Measurements from ENCODE around the gene HIBADH.

DNA sequence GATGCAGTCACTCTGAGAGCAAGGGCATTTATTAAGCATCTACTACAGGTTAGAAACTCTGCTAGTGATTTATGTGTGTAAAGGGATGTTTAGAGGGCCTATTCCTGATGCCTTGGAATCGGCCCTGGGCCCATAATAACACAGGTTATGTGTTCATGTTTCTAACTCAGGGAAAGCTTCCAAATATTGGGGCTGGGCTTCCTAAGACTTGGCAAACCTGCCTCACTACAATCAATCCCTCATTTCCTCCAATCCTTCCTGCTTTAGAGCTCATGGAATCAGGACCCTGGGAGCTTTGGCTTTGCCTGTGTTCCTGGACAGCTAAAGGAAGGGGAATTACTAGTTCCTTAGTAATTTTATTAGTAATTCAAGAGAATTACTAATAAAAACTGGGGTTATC lies 148.8 kb downstream of the HIBADH start:
- TF ChIP-seq, protein P1, sequence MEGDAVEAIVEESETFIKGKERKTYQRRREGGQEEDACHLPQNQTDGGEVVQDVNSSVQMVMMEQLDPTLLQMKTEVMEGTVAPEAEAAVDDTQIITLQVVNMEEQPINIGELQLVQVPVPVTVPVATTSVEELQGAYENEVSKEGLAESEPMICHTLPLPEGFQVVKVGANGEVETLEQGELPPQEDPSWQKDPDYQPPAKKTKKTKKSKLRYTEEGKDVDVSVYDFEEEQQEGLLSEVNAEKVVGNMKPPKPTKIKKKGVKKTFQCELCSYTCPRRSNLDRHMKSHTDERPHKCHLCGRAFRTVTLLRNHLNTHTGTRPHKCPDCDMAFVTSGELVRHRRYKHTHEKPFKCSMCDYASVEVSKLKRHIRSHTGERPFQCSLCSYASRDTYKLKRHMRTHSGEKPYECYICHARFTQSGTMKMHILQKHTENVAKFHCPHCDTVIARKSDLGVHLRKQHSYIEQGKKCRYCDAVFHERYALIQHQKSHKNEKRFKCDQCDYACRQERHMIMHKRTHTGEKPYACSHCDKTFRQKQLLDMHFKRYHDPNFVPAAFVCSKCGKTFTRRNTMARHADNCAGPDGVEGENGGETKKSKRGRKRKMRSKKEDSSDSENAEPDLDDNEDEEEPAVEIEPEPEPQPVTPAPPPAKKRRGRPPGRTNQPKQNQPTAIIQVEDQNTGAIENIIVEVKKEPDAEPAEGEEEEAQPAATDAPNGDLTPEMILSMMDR (IDR thresholded peaks at IDR 0.05): no peak
- no peak for TF ChIP-seq POLR2A (IDR thresholded peaks at IDR 0.05)
